ENCODE results near the gene ATP2A3. TPM values are rescaled to one million over a fixed set of nuclear protein-coding genes. Genes with fewer than 3 reads are reported as not detected.

Gene ATP2A3
- total RNA-seq, 4 donors from 2014 or later, result 78.6 to 231 (median 112) TPM

DNA sequence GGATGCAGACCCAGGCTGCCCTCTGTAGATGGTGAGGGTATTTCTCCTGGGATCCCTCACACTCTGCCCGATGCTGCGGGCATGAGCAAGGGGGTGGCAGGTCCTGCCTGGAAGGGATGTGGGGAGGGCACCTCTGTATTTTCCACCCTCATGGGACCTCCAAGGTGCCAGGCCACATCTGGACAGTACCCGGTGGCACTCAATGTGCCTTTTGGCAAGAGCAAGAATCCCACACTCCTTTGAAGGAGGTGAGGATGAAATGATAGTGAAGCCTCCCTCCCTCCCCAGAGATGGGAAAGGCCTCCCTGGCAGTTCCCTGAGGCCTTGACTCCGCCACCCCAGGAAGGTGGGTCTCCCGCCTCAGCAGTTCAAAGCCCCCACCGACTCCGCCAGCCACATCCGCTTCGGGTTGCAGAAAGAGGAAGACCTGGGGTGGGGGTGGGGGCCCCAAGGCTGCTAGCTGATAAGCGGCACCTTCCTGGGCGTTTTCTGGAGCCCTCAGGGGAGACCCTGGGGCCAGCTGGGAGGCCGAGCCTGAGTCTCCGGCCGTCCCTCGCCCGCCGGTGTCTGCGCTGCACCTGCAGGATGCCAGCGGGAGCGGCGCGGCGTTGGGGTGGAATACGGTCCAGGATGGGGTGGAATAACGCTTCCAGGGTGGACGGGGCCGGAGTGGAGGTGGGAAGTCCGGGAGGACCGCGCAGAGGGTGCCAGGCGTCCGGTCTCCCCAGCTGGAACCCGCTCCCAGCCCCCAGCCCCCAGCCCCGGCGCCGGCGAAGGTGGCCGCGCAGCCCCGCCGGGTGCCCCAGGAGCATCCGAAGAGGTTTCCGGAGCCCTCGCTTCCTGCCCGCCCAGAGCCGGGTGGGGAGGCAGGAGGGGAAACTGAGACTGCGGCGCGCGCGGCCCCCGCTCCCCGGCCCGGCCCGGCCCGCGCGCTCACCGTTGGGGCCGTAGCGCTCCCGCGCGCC, 718 bp downstream of the ATP2A3 start:
- Histone ChIP-seq H3K27ac (peak overlapping the region; percentile 78 to 99 (median 90)), H3K36me3 (no peaks in the 10 kb centered on the region), H3K4me1 (peaks cover 3 to 67% (median 51%) of the 10 kb centered on the region in 4 donors), H3K27me3 (no peaks in the 10 kb centered on the region), H3K9me3 (no peaks in the 10 kb centered on the region), H3K4me3 (peak overlapping the region; percentile 68 to 98 (median 81))
- no peak for TF ChIP-seq POLR2A (IDR thresholded peaks at IDR 0.05)
- TF ChIP-seq, protein P1, sequence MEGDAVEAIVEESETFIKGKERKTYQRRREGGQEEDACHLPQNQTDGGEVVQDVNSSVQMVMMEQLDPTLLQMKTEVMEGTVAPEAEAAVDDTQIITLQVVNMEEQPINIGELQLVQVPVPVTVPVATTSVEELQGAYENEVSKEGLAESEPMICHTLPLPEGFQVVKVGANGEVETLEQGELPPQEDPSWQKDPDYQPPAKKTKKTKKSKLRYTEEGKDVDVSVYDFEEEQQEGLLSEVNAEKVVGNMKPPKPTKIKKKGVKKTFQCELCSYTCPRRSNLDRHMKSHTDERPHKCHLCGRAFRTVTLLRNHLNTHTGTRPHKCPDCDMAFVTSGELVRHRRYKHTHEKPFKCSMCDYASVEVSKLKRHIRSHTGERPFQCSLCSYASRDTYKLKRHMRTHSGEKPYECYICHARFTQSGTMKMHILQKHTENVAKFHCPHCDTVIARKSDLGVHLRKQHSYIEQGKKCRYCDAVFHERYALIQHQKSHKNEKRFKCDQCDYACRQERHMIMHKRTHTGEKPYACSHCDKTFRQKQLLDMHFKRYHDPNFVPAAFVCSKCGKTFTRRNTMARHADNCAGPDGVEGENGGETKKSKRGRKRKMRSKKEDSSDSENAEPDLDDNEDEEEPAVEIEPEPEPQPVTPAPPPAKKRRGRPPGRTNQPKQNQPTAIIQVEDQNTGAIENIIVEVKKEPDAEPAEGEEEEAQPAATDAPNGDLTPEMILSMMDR (IDR thresholded peaks at IDR 0.05), result no peak
- DNase-seq, result peak; percentile 65 to 97 (median 95)

DNA sequence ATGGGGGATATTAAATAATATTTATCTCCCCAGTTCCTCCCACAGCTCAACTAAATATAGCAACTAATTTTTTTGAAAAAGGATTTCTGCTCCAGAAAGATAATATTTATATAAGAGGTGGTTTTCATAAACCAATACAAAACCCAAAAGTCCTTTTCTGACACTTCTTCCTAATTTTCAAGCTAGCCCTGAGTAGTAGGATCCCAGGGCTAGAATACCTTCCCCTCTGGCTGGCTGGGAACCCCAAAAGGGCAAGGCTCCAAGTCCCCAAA, 1.3 kb downstream of the ATP2A3 start:
- no peak for DNase-seq
- H3K27ac ChIP-seq, result peak overlapping the region; percentile 78 to 99 (median 90)
- no peak for TF ChIP-seq POLR2A (IDR thresholded peaks at IDR 0.05)
- TF ChIP-seq, protein P1 (IDR thresholded peaks at IDR 0.05), result no peak
- H3K4me3 ChIP-seq, result peak overlapping the region; percentile 68 to 98 (median 81)
- H3K27me3 ChIP-seq, result no peaks in the 10 kb centered on the region
- H3K36me3 ChIP-seq, result peaks cover 0 to 3% (median 0%) of the 10 kb centered on the region in 3 donors
- no peaks in the 10 kb centered on the region for H3K9me3 ChIP-seq
- peaks cover 3 to 71% (median 49%) of the 10 kb centered on the region in 4 donors for H3K4me1 ChIP-seq

DNA sequence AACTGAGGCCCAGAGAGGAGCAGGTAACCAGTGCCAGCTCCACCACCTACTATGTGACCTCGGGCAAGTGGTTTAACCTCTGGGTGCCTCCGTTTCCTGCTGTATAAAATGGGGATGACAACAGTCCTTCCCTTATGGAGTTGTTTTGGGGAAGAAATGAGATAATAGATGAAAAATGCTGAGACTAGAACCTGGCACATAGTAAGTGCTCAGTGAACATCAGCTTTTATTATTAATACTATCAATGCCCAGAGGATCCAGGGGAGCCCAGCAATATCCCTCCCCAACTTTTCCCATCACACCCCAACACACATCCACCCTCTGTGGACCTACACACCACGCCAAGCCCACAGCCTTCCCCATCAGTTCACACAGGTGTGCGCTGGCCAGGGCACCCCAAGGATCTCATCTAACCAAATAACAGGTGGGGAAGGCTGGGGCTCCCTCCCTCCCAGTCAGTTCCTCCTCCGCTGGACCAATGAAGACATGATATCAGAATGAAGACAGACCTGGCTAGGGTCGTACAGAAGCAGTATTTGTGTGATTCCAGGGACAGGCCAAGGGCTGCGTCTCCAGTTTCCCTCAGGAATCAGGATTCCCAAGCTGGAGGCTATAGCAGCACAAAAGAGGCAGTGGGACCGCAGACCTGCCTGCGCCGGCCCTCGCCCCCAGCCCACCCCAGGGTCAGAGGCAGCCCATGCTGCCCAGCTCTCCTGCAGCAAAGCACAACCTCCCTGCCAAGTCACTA, 1.8 kb downstream of the ATP2A3 start:
- Histone ChIP-seq H3K36me3 (peaks cover 0 to 8% (median 0%) of the 10 kb centered on the region in 3 donors), H3K4me3 (peak overlapping the region; percentile 33 to 98 (median 73)), H3K27me3 (no peaks in the 10 kb centered on the region), H3K9me3 (no peaks in the 10 kb centered on the region), H3K4me1 (peaks cover 3 to 77% (median 52%) of the 10 kb centered on the region in 4 donors), H3K27ac (peak overlapping the region; percentile 68 to 99 (median 82))
- no peak for TF ChIP-seq POLR2A (IDR thresholded peaks at IDR 0.05)
- TF ChIP-seq, protein P1 (IDR thresholded peaks at IDR 0.05), result no peak
- DNase-seq, result peak in 1 of 3 donors; percentile 57

DNA sequence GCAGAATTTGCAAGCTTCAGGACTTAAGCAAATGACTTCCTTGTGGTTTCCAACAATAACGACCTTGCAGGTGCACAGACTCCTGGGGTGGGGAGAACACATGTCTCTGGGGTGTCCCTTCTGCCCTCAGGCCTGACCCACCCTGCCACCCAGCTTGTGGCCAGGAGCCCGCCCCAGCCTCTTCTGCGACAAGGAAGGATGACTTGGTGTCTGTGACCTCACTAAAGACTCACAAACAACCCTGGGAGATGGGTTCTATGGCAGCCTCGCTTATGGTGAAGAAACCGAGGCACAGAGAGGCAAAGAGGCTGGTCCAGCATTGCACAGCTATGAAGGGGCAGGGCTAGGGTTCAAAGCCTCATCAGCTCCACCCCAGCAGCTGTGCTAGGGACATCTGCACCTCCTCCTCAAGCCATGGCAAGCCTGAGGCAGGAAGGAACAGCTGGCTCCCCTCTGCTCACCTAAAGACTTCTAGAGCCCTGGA, 2.6 kb downstream of the ATP2A3 start:
- Histone ChIP-seq H3K9me3 (no peaks in the 10 kb centered on the region), H3K27me3 (no peaks in the 10 kb centered on the region), H3K4me3 (peak overlapping the region; percentile 15 to 98 (median 73)), H3K4me1 (peaks cover 2 to 74% (median 51%) of the 10 kb centered on the region in 4 donors), H3K36me3 (peaks cover 0 to 10% (median 0%) of the 10 kb centered on the region in 3 donors), H3K27ac (peak overlapping the region; percentile 68 to 99 (median 82))
- DNase-seq, result peak in 2 of 3 donors; percentile 90 to 92
- TF ChIP-seq, protein P1 (IDR thresholded peaks at IDR 0.05), result no peak
- peak in 1 of 2 donors; percentile 10 for TF ChIP-seq POLR2A (IDR thresholded peaks at IDR 0.05)

DNA sequence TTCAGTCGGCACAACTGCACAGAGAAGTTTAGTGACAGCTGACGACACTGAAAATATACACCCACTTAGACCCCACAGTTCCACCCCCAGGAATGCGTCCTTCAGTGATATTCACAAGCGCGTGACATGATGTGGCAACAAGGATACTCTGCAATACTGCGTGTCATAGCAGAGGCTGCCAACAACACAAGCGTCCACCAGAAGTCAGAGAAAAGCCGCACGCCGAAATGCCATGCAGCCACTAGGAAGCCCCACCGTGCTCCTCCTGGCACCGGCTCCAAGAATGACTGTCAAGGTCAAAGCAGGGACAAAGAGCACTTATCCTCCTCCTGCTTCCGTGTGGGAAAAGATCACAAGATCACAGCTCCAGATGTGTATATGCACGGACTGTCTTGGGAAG, 3.5 kb downstream of the ATP2A3 start:
- Histone ChIP-seq H3K4me1 (peaks cover 0 to 68% (median 48%) of the 10 kb centered on the region in 4 donors), H3K27me3 (no peaks in the 10 kb centered on the region), H3K9me3 (no peaks in the 10 kb centered on the region), H3K4me3 (peak overlapping the region in 3 of 4 donors; percentile 10 to 98 (median 15)), H3K27ac (peak overlapping the region; percentile 68 to 99 (median 82)), H3K36me3 (peaks cover 0 to 10% (median 0%) of the 10 kb centered on the region in 3 donors)
- no peak for TF ChIP-seq POLR2A (IDR thresholded peaks at IDR 0.05)
- TF ChIP-seq, protein P1 (IDR thresholded peaks at IDR 0.05), result no peak
- peak in 1 of 3 donors; percentile 73 for DNase-seq
